Osteoblast (primary cell): ENCODE results near the gene EVC2. TPM values are rescaled to one million over a fixed set of nuclear protein-coding genes. Genes with fewer than 3 reads are reported as not detected.

Experiments used
- DNase-seq: peaks from one replicate; pipeline ENCODE4 v3.0.0; 2011; ENCODE audit warnings: low spot score, mixed read lengths; ENCODE audit not compliant: insufficient read length; ENCODE audit errors: missing footprints
- H2AFZ ChIP-seq: 2 replicates; pipeline ENCODE4 v1.6.0; 2011; ENCODE audit warnings: mild to moderate bottlenecking, low read length
- H3K27ac ChIP-seq: 2 replicates; pipeline ENCODE4 v1.5.1; 2011; ENCODE audit warnings: mild to moderate bottlenecking, low read depth, low read length, moderate library complexity
- H3K27me3 ChIP-seq: 2 replicates; pipeline ENCODE4 v1.6.0; 2012; ENCODE audit warnings: mild to moderate bottlenecking, control low read depth, inconsistent platforms, low read length, moderate library complexity; ENCODE audit not compliant: insufficient read depth
- H3K36me3 ChIP-seq: 2 replicates; pipeline ENCODE4 v1.5.1; 2011; ENCODE audit warnings: mild to moderate bottlenecking, low read length, control low read depth, moderate library complexity; ENCODE audit not compliant: insufficient read depth
- H3K4me1 ChIP-seq: 2 replicates; pipeline ENCODE4 v1.5.1; 2011; ENCODE audit warnings: mild to moderate bottlenecking, low read length, control low read depth, moderate library complexity; ENCODE audit not compliant: insufficient read depth
- H3K4me2 ChIP-seq: 2 replicates; pipeline ENCODE4 v1.6.0; 2011; ENCODE audit warnings: mild to moderate bottlenecking, low read length; ENCODE audit not compliant: insufficient read depth
- H3K4me3 ChIP-seq: fragments of 200-600 bp; sonication (generic); 3 replicates; pipeline ENCODE4 v1.5.1; 2012; ENCODE audit warnings: mild to moderate bottlenecking, low read length, inconsistent platforms; ENCODE audit not compliant: insufficient read depth
- H3K79me2 ChIP-seq: 2 replicates; pipeline ENCODE4 v1.6.0; 2012; ENCODE audit warnings: mild to moderate bottlenecking, low read length, control low read depth, inconsistent platforms; ENCODE audit not compliant: insufficient read depth
- H3K9me3 ChIP-seq: 2 replicates; pipeline ENCODE4 v1.5.1; 2011; ENCODE audit warnings: low read depth, low read length, control low read depth
- H4K20me1 ChIP-seq: 2 replicates; pipeline ENCODE4 v1.6.0; 2012; ENCODE audit warnings: mild to moderate bottlenecking, low read length, control low read depth; ENCODE audit not compliant: insufficient read depth
- total RNA-seq: library from RNA; depleted of rRNA; stranded (reverse); fragments of >200 nt; gene quantifications from 2 replicates; pipeline ENCODE4 v1.2.3, GENCODE V29; 2012
- TF ChIP-seq, protein P1 (sequence below): IDR thresholded peaks from 2 replicates; pipeline ENCODE4 v1.5.1; 2011; ENCODE audit warnings: mild to moderate bottlenecking, low read depth, low read length, moderate library complexity; ENCODE audit errors: extremely low read depth

Gene EVC2
- total RNA-seq, 1 donor, result 19.2 TPM

DNA sequence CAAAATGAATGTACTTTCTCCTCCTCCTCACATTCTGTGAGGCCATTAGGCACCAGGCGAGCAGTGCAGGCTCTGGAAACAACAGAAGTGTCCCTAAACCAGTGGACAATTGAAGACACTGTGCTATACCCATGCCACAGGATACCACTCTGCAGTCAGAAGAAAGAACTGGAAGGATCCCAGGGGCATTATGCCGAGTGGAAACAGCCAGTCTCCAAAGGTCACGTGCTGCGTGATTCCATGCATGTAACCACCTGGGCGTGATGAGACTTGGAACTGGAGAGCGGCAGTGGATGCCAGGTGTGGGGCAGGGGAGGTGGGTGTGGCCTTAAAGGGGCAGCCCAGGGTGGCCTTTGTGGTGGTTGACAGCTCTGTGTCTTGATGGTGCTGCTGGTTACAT lies 139.4 kb downstream of the EVC2 start:
- Histone ChIP-seq H4K20me1 (no peaks in the 10 kb centered on the region), H3K27ac (no peak overlapping the region), H3K4me3 (no peak overlapping the region), H3K4me1 (no peaks in the 10 kb centered on the region), H3K9me3 (no peaks in the 10 kb centered on the region), H3K79me2 (no peaks in the 10 kb centered on the region), H2AFZ (no peak overlapping the region), H3K36me3 (peaks cover 21% of the 10 kb centered on the region), H3K27me3 (no peaks in the 10 kb centered on the region), H3K4me2 (no peak overlapping the region)
- DNase-seq, result no peak
- TF ChIP-seq, protein P1, sequence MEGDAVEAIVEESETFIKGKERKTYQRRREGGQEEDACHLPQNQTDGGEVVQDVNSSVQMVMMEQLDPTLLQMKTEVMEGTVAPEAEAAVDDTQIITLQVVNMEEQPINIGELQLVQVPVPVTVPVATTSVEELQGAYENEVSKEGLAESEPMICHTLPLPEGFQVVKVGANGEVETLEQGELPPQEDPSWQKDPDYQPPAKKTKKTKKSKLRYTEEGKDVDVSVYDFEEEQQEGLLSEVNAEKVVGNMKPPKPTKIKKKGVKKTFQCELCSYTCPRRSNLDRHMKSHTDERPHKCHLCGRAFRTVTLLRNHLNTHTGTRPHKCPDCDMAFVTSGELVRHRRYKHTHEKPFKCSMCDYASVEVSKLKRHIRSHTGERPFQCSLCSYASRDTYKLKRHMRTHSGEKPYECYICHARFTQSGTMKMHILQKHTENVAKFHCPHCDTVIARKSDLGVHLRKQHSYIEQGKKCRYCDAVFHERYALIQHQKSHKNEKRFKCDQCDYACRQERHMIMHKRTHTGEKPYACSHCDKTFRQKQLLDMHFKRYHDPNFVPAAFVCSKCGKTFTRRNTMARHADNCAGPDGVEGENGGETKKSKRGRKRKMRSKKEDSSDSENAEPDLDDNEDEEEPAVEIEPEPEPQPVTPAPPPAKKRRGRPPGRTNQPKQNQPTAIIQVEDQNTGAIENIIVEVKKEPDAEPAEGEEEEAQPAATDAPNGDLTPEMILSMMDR, result no peak

DNA sequence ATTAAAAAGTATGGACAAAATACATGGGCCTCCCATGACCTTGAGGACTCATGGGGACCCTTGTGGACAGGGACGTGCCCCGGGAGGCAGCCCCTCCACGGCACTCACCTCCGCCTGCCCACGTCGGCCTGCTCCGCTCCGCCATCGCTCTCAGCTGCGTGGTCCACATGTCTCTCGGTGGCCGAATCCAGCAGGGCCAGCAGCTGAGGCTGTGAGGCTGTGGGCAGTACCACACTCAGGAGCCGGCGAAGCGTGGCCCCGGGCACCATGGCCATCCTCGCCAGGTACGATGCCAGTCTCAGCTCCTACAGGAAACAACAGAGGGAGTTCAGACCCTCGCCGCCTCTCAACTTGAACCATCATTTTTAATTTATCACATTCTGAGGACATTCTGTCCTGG lies 140.0 kb downstream of the EVC2 start:
- Histone ChIP-seq H3K9me3 (no peaks in the 10 kb centered on the region), H3K4me2 (no peak overlapping the region), H2AFZ (no peak overlapping the region), H4K20me1 (no peaks in the 10 kb centered on the region), H3K27ac (no peak overlapping the region), H3K4me1 (no peaks in the 10 kb centered on the region), H3K27me3 (no peaks in the 10 kb centered on the region), H3K4me3 (no peak overlapping the region), H3K36me3 (peaks cover 15% of the 10 kb centered on the region), H3K79me2 (no peaks in the 10 kb centered on the region)
- DNase-seq, result no peak
- TF ChIP-seq, protein P1, result no peak

DNA sequence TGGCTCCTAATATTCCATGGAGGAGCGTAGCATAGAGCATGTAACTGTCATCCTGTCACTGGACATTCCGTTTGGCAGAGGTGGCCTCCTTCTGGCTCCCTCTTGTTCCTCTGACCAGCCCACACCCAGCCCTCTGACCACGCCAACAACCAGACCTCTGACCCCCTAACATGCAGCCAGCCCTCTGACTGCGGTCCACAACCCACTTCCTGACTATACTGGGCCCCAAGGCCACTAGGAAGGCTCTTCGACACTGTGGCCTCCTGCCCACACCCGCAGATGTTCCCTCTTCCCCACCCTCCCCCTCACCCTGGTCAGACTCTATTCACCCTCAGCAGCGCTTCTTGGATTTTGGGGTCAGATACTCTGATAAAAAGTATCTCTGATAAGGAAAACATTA lies 141.4 kb downstream of the EVC2 start:
- no peaks in the 10 kb centered on the region for H4K20me1 ChIP-seq
- no peak overlapping the region for H3K4me2 ChIP-seq
- H3K79me2 ChIP-seq, result no peaks in the 10 kb centered on the region
- H3K4me3 ChIP-seq, result no peak overlapping the region
- no peak overlapping the region for H2AFZ ChIP-seq
- H3K9me3 ChIP-seq, result no peaks in the 10 kb centered on the region
- no peaks in the 10 kb centered on the region for H3K27me3 ChIP-seq
- no peak overlapping the region for H3K27ac ChIP-seq
- no peaks in the 10 kb centered on the region for H3K4me1 ChIP-seq
- TF ChIP-seq, protein P1, result no peak
- no peak for DNase-seq
- H3K36me3 ChIP-seq, result peaks cover 8% of the 10 kb centered on the region

DNA sequence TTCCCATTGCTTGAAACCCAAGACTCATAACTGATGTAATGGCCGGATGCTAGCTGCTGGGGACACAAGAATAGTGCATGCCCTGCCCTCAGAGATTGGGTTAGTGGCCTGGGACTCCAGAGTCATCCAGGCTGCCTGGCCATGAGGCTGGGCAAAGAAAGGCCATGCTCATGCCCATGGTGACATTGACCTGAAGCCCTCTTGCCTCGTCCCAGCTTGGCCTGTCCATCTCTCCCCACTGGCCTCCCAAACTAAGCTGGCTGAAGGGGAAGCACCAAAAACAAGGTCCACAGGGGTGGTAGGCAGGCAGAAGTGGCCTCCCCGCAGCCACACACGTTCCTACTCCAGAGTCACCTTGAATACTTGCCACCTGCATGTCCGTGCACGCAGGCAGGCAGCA lies 141.8 kb downstream of the EVC2 start:
- TF ChIP-seq, protein P1, result no peak
- Histone ChIP-seq H3K4me2 (no peak overlapping the region), H3K27me3 (no peaks in the 10 kb centered on the region), H2AFZ (no peak overlapping the region), H3K4me3 (no peak overlapping the region), H3K79me2 (no peaks in the 10 kb centered on the region), H3K9me3 (no peaks in the 10 kb centered on the region), H3K4me1 (no peaks in the 10 kb centered on the region), H3K27ac (no peak overlapping the region), H3K36me3 (peaks cover 8% of the 10 kb centered on the region), H4K20me1 (no peaks in the 10 kb centered on the region)
- DNase-seq, result no peak
